GM18520 (cell line): ENCODE measurements around the gene TMEM184A.

Experiments
- ATAC-seq: cut with Tn5 transposase; IDR thresholded peaks from one replicate; pipeline ENCODE4 v1.9.1; 2021; ENCODE audit not compliant: unreplicated experiment

Gene TMEM184A

GRCh38 chr7:1555813-1556543 is at the start of gene TMEM184A:
TSS of gene TMEM184A (minus strand) at chr7:1556205. CDS start at chr7:1555484, 721 bp downstream.
- no peak for ATAC-seq

GRCh38 chr7:1604383-1604782 is 48.4 kb upstream of the TMEM184A start:
- no peak for ATAC-seq

GRCh38 chr7:1603346-1604225 is 47.6 kb upstream of the TMEM184A start:
- ATAC-seq: no peak

GRCh38 chr7:1602386-1602785 is 46.4 kb upstream of the TMEM184A start:
- no peak for ATAC-seq

- no peak for ATAC-seq
Observed at GRCh38 chr7:1601956-1602355, 46.0 kb upstream of the TMEM184A start.

- no peak for ATAC-seq
Observed at GRCh38 chr7:1599640-1600395, 43.8 kb upstream of the TMEM184A start.

GRCh38 chr7:1598961-1599639 is 43.1 kb upstream of the TMEM184A start:
- no peak for ATAC-seq

GRCh38 chr7:1598286-1598685 is 42.3 kb upstream of the TMEM184A start:
- no peak for ATAC-seq

- no peak for ATAC-seq
Observed at GRCh38 chr7:1597791-1598190, 41.8 kb upstream of the TMEM184A start.

GRCh38 chr7:1597066-1597760 is 41.2 kb upstream of the TMEM184A start:
- no peak for ATAC-seq

GRCh38 chr7:1596181-1597043 is 40.4 kb upstream of the TMEM184A start:
- ATAC-seq: no peak

GRCh38 chr7:1595636-1596035 is 39.6 kb upstream of the TMEM184A start:
- no peak for ATAC-seq

- ATAC-seq: no peak
Observed at GRCh38 chr7:1595027-1595426, 39.0 kb upstream of the TMEM184A start.

GRCh38 chr7:1593904-1594421 is 38.0 kb upstream of the TMEM184A start:
- no peak for ATAC-seq

GRCh38 chr7:1593091-1593866 is 37.3 kb upstream of the TMEM184A start:
- ATAC-seq: no peak

GRCh38 chr7:1592299-1592871 is 36.4 kb upstream of the TMEM184A start:
- ATAC-seq: no peak

GRCh38 chr7:1591876-1592275 is 35.9 kb upstream of the TMEM184A start:
- ATAC-seq: no peak

GRCh38 chr7:1591396-1591795 is 35.4 kb upstream of the TMEM184A start:
- ATAC-seq: no peak
